ENCODE results near the gene ALDH1L1. TPM values are rescaled to one million over a fixed set of nuclear protein-coding genes. Genes with fewer than 3 reads are reported as not detected.
A peak's percentile ranks its signal among the peaks of the same experiment; 100 is the strongest.

ALDH1L1 gene
- total RNA-seq, 1 donor from 2014 or later: 3.3 TPM

DNA sequence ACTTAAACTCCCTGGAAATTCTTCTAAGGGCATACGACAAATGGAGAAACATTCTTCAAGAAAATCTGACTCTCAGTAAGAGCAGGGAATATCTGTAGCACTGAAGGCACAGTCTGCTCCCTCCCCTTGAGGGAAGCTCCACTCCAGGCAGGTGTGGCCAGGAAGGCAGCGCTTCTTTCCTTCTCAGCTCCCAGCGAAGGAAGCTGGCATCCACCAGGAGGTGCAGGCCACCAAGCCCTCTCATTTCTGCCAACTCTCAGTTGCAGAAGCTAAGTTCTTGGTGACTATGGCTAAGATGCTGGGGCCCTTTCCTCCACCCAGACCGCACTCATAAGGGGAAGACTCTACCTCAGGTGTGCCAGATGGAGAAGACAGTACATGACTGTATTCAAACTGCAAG, 58.8 kb downstream of the ALDH1L1 start:
- no peaks in the 10 kb centered on the region for H3K36me3 ChIP-seq
- ATAC-seq (no peak), DNase-seq (no peak)
- intact Hi-C loops (cut with DNase I): no loop called here
- no peak overlapping the region for H3K27ac ChIP-seq
- no peaks in the 10 kb centered on the region for H3K4me1 ChIP-seq
- H3K4me3 ChIP-seq: no peak overlapping the region
- H3K9me3 ChIP-seq: no peaks in the 10 kb centered on the region
- TF ChIP-seq, protein P1, sequence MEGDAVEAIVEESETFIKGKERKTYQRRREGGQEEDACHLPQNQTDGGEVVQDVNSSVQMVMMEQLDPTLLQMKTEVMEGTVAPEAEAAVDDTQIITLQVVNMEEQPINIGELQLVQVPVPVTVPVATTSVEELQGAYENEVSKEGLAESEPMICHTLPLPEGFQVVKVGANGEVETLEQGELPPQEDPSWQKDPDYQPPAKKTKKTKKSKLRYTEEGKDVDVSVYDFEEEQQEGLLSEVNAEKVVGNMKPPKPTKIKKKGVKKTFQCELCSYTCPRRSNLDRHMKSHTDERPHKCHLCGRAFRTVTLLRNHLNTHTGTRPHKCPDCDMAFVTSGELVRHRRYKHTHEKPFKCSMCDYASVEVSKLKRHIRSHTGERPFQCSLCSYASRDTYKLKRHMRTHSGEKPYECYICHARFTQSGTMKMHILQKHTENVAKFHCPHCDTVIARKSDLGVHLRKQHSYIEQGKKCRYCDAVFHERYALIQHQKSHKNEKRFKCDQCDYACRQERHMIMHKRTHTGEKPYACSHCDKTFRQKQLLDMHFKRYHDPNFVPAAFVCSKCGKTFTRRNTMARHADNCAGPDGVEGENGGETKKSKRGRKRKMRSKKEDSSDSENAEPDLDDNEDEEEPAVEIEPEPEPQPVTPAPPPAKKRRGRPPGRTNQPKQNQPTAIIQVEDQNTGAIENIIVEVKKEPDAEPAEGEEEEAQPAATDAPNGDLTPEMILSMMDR (IDR thresholded peaks at IDR 0.05): no peak
- H3K27me3 ChIP-seq: no peaks in the 10 kb centered on the region

DNA sequence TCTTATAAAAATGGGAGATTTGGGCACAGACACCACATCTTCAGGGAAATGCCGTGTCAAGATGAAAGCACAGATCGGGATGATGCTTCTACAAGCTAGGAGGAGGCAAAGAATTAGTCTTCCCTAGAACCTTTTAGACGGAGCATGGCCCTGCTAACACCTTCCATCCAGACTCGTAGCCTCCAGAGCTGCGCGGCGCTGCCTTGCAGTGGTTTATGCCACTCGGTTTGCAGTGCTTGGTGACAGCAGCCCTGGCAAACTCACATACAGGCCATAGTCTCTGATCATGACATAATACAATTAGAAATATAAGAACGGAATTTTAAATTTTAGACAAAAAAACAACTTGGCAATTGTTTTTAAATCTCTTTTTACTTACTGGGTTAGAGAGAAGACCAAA, 59.3 kb downstream of the ALDH1L1 start:
- H3K27me3 ChIP-seq: no peaks in the 10 kb centered on the region
- H3K36me3 ChIP-seq: no peaks in the 10 kb centered on the region
- TF ChIP-seq, protein P1 (IDR thresholded peaks at IDR 0.05): no peak
- no peak for DNase-seq
- no peak overlapping the region for H3K27ac ChIP-seq
- no peak for ATAC-seq
- no peaks in the 10 kb centered on the region for H3K4me1 ChIP-seq
- intact Hi-C loops (cut with DNase I): no loop called here
- H3K9me3 ChIP-seq: no peaks in the 10 kb centered on the region
- no peak overlapping the region for H3K4me3 ChIP-seq

DNA sequence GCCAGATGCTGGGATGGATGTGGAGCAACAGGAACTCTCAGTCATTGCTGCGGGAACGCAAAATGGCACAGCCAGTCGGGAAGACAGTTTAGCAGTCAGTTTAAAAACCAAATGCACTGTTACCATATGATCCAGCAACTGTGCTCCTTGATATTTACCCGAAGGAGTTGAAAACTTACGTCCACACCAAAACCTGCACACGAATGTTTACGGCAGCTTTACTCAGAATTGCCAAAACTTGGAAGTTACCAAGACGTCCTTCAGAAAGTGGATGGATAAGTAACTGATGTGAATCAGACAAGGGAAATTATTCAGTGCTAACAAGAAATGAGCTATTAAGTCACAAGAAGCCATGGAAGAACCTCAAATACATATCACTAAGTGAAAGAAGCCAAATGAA, 60.4 kb downstream of the ALDH1L1 start:
- H3K4me3 ChIP-seq: no peak overlapping the region
- H3K27ac ChIP-seq: no peak overlapping the region
- no peaks in the 10 kb centered on the region for H3K36me3 ChIP-seq
- DNase-seq (no peak), ATAC-seq (no peak)
- no peaks in the 10 kb centered on the region for H3K27me3 ChIP-seq
- no peaks in the 10 kb centered on the region for H3K4me1 ChIP-seq
- H3K9me3 ChIP-seq: no peaks in the 10 kb centered on the region
- intact Hi-C loops (cut with DNase I): no loop called here
- TF ChIP-seq, protein P1 (IDR thresholded peaks at IDR 0.05): no peak

GRCh38 chr3:126119008-126119675, 61.2 kb downstream of the ALDH1L1 start:
- no peaks in the 10 kb centered on the region for H3K27me3 ChIP-seq
- no peak overlapping the region for H3K4me3 ChIP-seq
- H3K27ac ChIP-seq: no peak overlapping the region
- no peaks in the 10 kb centered on the region for H3K36me3 ChIP-seq
- intact Hi-C loops (cut with DNase I): no loop called here
- no peaks in the 10 kb centered on the region for H3K4me1 ChIP-seq
- DNase-seq: no peak
- ATAC-seq: no peak
- no peaks in the 10 kb centered on the region for H3K9me3 ChIP-seq
- TF ChIP-seq, protein P1 (IDR thresholded peaks at IDR 0.05): no peak

- intact Hi-C loops (cut with DNase I): no loop called here
- no peak overlapping the region for H3K27ac ChIP-seq
Observed at GRCh38 chr3:126118591-126118990, 61.8 kb downstream of the ALDH1L1 start.

More at GRCh38 chr3:126118591-126118990, 61.8 kb downstream of the ALDH1L1 start:
- no peak overlapping the region for H3K4me3 ChIP-seq
- TF ChIP-seq, protein P1 (IDR thresholded peaks at IDR 0.05): no peak
- H3K27me3 ChIP-seq: no peaks in the 10 kb centered on the region
- no peaks in the 10 kb centered on the region for H3K9me3 ChIP-seq
- H3K36me3 ChIP-seq: no peaks in the 10 kb centered on the region
- DNase-seq: peak; percentile 46
- no peaks in the 10 kb centered on the region for H3K4me1 ChIP-seq
- ATAC-seq: peak; percentile 16
